Fibroblast of mammary gland (primary cell): ENCODE results near the gene ADAM33.

Source experiments
- DNase-seq: peaks from one replicate; pipeline ENCODE4 v3.0.0-alpha.2; 2010; ENCODE audit warnings: low read depth
- H3K4me3 ChIP-seq: 2 replicates; pipeline ENCODE4 v1.5.1; 2011; ENCODE audit warnings: low read depth, mild to moderate bottlenecking, low read length, moderate library complexity; ENCODE audit not compliant: control insufficient read depth
- CTCF ChIP-seq: conservative IDR thresholded peaks from 2 replicates; pipeline ENCODE4 v1.5.1; 2011; ENCODE audit warnings: low read depth, low read length, inconsistent platforms; ENCODE audit not compliant: control insufficient read depth, insufficient read depth

ADAM33 gene

GRCh38 chr20:3679749-3680700 lies 1.8 kb downstream of the ADAM33 start:
- TF ChIP-seq CTCF, result no peak
- peak overlapping the region; percentile 68 for H3K4me3 ChIP-seq

GRCh38 chr20:3678856-3679720 lies 2.7 kb downstream of the ADAM33 start:
- TF ChIP-seq CTCF, result no peak
- H3K4me3 ChIP-seq, result peak overlapping the region; percentile 68
- peak; percentile 52 for DNase-seq

More at GRCh38 chr20:3679749-3680700, 1.8 kb downstream of the ADAM33 start:
- DNase-seq, result peak; percentile 92

GRCh38 chr20:3678198-3678597 lies 3.6 kb downstream of the ADAM33 start:
- no peak overlapping the region for H3K4me3 ChIP-seq
- DNase-seq, result no peak
- TF ChIP-seq CTCF, result no peak

GRCh38 chr20:3677733-3678132 lies 4.1 kb downstream of the ADAM33 start:
- no peak overlapping the region for H3K4me3 ChIP-seq
- TF ChIP-seq CTCF, result no peak
- DNase-seq, result peak; percentile 46

- no peak for TF ChIP-seq CTCF
- H3K4me3 ChIP-seq, result no peak overlapping the region
- DNase-seq, result no peak
Observed at GRCh38 chr20:3674995-3675900, 6.6 kb downstream of the ADAM33 start.

GRCh38 chr20:3674447-3674846 lies 7.4 kb downstream of the ADAM33 start:
- no peak for DNase-seq
- TF ChIP-seq CTCF, result no peak
- H3K4me3 ChIP-seq, result no peak overlapping the region
